ENCODE results near the gene AREG. TPM values are rescaled to one million over a fixed set of nuclear protein-coding genes. Genes with fewer than 3 reads are reported as not detected.
A peak's percentile ranks its signal among the peaks of the same experiment; 100 is the strongest.

AREG gene
- total and polyA plus RNA-seq, 9 of the 15 experiments (the other 6 are each of a cell fraction or from before 2014, with no cell fraction given): 1.4 to 7.7 (median 5.4) TPM

DNA sequence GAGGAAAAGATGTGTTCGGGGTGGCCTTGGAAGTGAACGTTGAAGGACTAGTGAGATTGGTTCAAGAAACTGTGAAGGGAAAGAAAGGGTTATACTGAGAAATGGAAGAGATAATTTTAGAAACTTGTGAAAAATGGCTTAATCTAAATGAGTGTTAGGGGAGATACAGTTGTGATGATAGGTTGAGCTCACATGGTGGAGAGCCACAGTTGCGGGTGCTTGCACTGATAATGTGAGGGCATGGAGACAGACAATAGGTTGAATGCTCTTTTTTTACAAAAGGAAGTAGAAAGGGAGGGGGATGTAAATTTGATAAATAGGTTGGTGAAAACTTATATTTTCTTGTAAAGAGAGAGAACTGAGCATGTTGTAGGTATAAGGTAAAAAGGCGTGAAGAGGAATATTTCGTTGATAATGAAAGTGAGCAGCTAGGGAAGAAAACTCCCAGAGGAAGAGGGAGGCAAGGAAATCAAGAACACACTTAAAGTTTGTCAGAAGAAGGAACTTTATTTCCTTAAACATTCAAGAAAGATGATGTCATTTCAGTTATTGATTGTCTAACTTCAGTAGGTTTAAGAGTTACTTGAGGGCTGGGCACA, 8.2 kb downstream of the AREG start (continued):
- TF ChIP-seq TEAD4 (IDR thresholded peaks at IDR 0.05; ENCODE audit: low read length) (peak; percentile 85), TEAD4 (CRISPR knock-in tag; IDR thresholded peaks at IDR 0.05; ENCODE audit: borderline replicate concordance) (no peak), GATA2 (CRISPR knock-in tag; IDR thresholded peaks at IDR 0.05) (peak; percentile 46; the same call in 1 of the 2 replicates), BHLHE40 (IDR thresholded peaks at IDR 0.05; ENCODE audit: low read length) (peak; percentile 69; the same call in 1 of the 2 replicates), MEF2D (tag; conservative IDR thresholded peaks at IDR 0.05; ENCODE audit: low read depth) (peak; percentile 56), CBFA2T2 (conservative IDR thresholded peaks at IDR 0.05) (peak; percentile 81), POLR2H (tag; IDR thresholded peaks at IDR 0.05; ENCODE audit: low read depth) (no peak), MEIS2 (IDR thresholded peaks at IDR 0.05; ENCODE audit: partially characterized antibody) (peak; percentile 72), PCBP2 (IDR thresholded peaks at IDR 0.05; ENCODE audit: low read depth, low read length, poor library complexity, severe bottlenecking) (no peak), SOX6 (IDR thresholded peaks at IDR 0.05) (peak; percentile 99), ELF4 (CRISPR knock-in tag; IDR thresholded peaks at IDR 0.05) (no peak), SNRNP70 (optimal IDR thresholded peaks at IDR 0.05; ENCODE audit: low read depth, low read length) (no peak), CREM (IDR thresholded peaks at IDR 0.05; ENCODE audit: low read depth) (0 out of 2 replicates have a peak, but pooled peaks have one; percentile 20), STAT5A (IDR thresholded peaks at IDR 0.05; ENCODE audit: borderline replicate concordance, low read length) (0 out of 2 replicates have a peak, but pooled peaks have one; percentile 43), CREB1 (IDR thresholded peaks at IDR 0.05) (0 out of 2 replicates have a peak, but pooled peaks have one; percentile 30), CREB1 (CRISPR knock-in tag; IDR thresholded peaks at IDR 0.05) (no peak), ASH1L (IDR thresholded peaks at IDR 0.05; ENCODE audit: borderline replicate concordance, low read depth, partially characterized antibody) (peak; percentile 34), MYC (IDR thresholded peaks at IDR 0.05; ENCODE audit: low read depth, low read length) (peak; percentile 36; the same call in 1 of the 2 replicates), MYC (CRISPR knock-in tag; IDR thresholded peaks at IDR 0.05; ENCODE audit: borderline replicate concordance, low read depth) (no peak), NCOA6 (IDR thresholded peaks at IDR 0.05) (no peak)
- TF ChIP-seq, protein P1, sequence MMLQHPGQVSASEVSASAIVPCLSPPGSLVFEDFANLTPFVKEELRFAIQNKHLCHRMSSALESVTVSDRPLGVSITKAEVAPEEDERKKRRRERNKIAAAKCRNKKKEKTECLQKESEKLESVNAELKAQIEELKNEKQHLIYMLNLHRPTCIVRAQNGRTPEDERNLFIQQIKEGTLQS (IDR thresholded peaks at IDR 0.05): peak; percentile 81
- TF ChIP-seq, protein P1 (CRISPR knock-in tag; conservative IDR thresholded peaks at IDR 0.05): no peak
- TF ChIP-seq, protein P2, sequence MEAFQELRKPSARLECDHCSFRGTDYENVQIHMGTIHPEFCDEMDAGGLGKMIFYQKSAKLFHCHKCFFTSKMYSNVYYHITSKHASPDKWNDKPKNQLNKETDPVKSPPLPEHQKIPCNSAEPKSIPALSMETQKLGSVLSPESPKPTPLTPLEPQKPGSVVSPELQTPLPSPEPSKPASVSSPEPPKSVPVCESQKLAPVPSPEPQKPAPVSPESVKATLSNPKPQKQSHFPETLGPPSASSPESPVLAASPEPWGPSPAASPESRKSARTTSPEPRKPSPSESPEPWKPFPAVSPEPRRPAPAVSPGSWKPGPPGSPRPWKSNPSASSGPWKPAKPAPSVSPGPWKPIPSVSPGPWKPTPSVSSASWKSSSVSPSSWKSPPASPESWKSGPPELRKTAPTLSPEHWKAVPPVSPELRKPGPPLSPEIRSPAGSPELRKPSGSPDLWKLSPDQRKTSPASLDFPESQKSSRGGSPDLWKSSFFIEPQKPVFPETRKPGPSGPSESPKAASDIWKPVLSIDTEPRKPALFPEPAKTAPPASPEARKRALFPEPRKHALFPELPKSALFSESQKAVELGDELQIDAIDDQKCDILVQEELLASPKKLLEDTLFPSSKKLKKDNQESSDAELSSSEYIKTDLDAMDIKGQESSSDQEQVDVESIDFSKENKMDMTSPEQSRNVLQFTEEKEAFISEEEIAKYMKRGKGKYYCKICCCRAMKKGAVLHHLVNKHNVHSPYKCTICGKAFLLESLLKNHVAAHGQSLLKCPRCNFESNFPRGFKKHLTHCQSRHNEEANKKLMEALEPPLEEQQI (IDR thresholded peaks at IDR 0.05): peak; percentile 92; the same call in 1 of the 2 replicates
- TF ChIP-seq, protein P3, sequence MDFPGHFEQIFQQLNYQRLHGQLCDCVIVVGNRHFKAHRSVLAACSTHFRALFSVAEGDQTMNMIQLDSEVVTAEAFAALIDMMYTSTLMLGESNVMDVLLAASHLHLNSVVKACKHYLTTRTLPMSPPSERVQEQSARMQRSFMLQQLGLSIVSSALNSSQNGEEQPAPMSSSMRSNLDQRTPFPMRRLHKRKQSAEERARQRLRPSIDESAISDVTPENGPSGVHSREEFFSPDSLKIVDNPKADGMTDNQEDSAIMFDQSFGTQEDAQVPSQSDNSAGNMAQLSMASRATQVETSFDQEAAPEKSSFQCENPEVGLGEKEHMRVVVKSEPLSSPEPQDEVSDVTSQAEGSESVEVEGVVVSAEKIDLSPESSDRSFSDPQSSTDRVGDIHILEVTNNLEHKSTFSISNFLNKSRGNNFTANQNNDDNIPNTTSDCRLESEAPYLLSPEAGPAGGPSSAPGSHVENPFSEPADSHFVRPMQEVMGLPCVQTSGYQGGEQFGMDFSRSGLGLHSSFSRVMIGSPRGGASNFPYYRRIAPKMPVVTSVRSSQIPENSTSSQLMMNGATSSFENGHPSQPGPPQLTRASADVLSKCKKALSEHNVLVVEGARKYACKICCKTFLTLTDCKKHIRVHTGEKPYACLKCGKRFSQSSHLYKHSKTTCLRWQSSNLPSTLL (IDR thresholded peaks at IDR 0.05): no peak

Measured in K562 (cell line).